Suprapubic skin (tissue), 4 donors: ENCODE data around the gene ITGA3. TPM values are rescaled to one million over a fixed set of nuclear protein-coding genes. Genes with fewer than 3 reads are reported as not detected.

Experiments
- DNase-seq, 2 donors: peaks; one replicate each; pipeline ENCODE4 v3.0.0-alpha.2; 2019; ENCODE audit warnings: low spot score in 2 of 2
- H3K27ac ChIP-seq: fragments of 200-600 bp; sonication (generic); one replicate; pipeline ENCODE4 v1.5.1; 2019
- H3K27me3 ChIP-seq: fragments of 200-600 bp; sonication (generic); one replicate; pipeline ENCODE4 v1.5.1; 2019
- H3K36me3 ChIP-seq: fragments of 200-600 bp; sonication (generic); one replicate; pipeline ENCODE4 v1.5.1; 2019
- H3K4me1 ChIP-seq: fragments of 200-600 bp; sonication (generic); one replicate; pipeline ENCODE4 v1.5.1; 2019
- H3K4me3 ChIP-seq: fragments of 200-600 bp; sonication (generic); one replicate; pipeline ENCODE4 v1.5.1; 2019; ENCODE audit warnings: mild to moderate bottlenecking
- H3K9me3 ChIP-seq: fragments of 200-600 bp; sonication (generic); one replicate; pipeline ENCODE4 v1.5.1; 2019
- CTCF ChIP-seq, 2 donors: fragments of 200-600 bp in 1 of 2; fragments of 450-650 bp in 1 of 2; sonication (generic) in 1 of 2; IDR thresholded peaks; one replicate each; pipeline ENCODE4 v1.5.1; 2016 to 2019; ENCODE audit warnings: antibody characterized with exemption in 2 of 2, mild to moderate bottlenecking in 1 of 2, moderate library complexity in 1 of 2
- EP300 ChIP-seq: sonication (generic); formaldehyde crosslinking; IDR thresholded peaks from one replicate; pipeline ENCODE4 v1.6.1; 2017; ENCODE audit warnings: antibody characterized with exemption
- POLR2A ChIP-seq, 2 donors: fragments of 450-650 bp; IDR thresholded peaks; one replicate each; pipeline ENCODE4 v1.6.1; 2017; ENCODE audit warnings: antibody characterized with exemption in 2 of 2, mild to moderate bottlenecking in 2 of 2, moderate library complexity in 2 of 2
- POLR2AphosphoS5 ChIP-seq, 3 donors: sonication (generic); formaldehyde crosslinking; IDR thresholded peaks; one replicate each; pipeline ENCODE4 v1.6.1; 2017; ENCODE audit warnings: antibody characterized with exemption in 3 of 3
- WGBS: methylation state at CpG from one replicate; pipeline ENCODE4 v1.1.5; 2018; 5-methylcytosine and 5-hydroxymethylcytosine counted together
- total RNA-seq, 4 donors: library from RNA; depleted of rRNA; stranded (reverse); fragments of >200 nt; gene quantifications; one replicate each; pipeline ENCODE4 v1.1.0, GENCODE V29; 2016

ITGA3 gene
- total RNA-seq, 4 donors from 2014 or later = 85.9 to 229 (median 198) TPM

- peak in 1 of 2 donors; percentile 79 for DNase-seq
- no peak overlapping the region for H3K4me3 ChIP-seq
- no peak overlapping the region for H3K27ac ChIP-seq
- H3K27me3 ChIP-seq = no peaks in the 10 kb centered on the region
- TF ChIP-seq POLR2A (IDR thresholded peaks at IDR 0.05) = no peak
- peak; percentile 77 to 90 for TF ChIP-seq CTCF (IDR thresholded peaks at IDR 0.05)
- no peak for TF ChIP-seq POLR2AphosphoS5 (IDR thresholded peaks at IDR 0.05)
- no peak for TF ChIP-seq EP300
- 53% methylated on average over 9 of the region's 10 CpGs for WGBS
- peaks cover 20% of the 10 kb centered on the region for H3K36me3 ChIP-seq
- H3K9me3 ChIP-seq = no peaks in the 10 kb centered on the region
- H3K4me1 ChIP-seq = no peaks in the 10 kb centered on the region
Measured at GRCh38 chr17:50087246-50087911, 31.5 kb downstream of the ITGA3 start.

- TF ChIP-seq POLR2A (IDR thresholded peaks at IDR 0.05) = no peak
- TF ChIP-seq CTCF (IDR thresholded peaks at IDR 0.05) = no peak
- no peak for TF ChIP-seq EP300
- no peak for TF ChIP-seq POLR2AphosphoS5 (IDR thresholded peaks at IDR 0.05)
- 75% methylated on average over 16 of the region's 19 CpGs for WGBS
- Histone ChIP-seq H3K27ac (no peak overlapping the region), H3K27me3 (no peaks in the 10 kb centered on the region), H3K9me3 (no peaks in the 10 kb centered on the region), H3K36me3 (peaks cover 20% of the 10 kb centered on the region), H3K4me3 (no peak overlapping the region), H3K4me1 (no peaks in the 10 kb centered on the region)
- no peak for DNase-seq
Measured at GRCh38 chr17:50087912-50088405, 32.0 kb downstream of the ITGA3 start.

- H3K9me3 ChIP-seq = no peaks in the 10 kb centered on the region
- no peaks in the 10 kb centered on the region for H3K27me3 ChIP-seq
- H3K4me1 ChIP-seq = peaks cover 3% of the 10 kb centered on the region
- H3K27ac ChIP-seq = no peak overlapping the region
- TF ChIP-seq CTCF (IDR thresholded peaks at IDR 0.05) (no peak), POLR2A (IDR thresholded peaks at IDR 0.05) (no peak), EP300 (no peak), POLR2AphosphoS5 (IDR thresholded peaks at IDR 0.05) (no peak)
- H3K36me3 ChIP-seq = peaks cover 20% of the 10 kb centered on the region
- no peak for DNase-seq
- 84% methylated on average over 14 of the region's 25 CpGs for WGBS
- H3K4me3 ChIP-seq = no peak overlapping the region
Measured at GRCh38 chr17:50088952-50089825, 33.3 kb downstream of the ITGA3 start.

GRCh38 chr17:50090071-50090470 lies 34.2 kb downstream of the ITGA3 start:
- WGBS = 51% methylated on average over 2 of the region's 6 CpGs
- Histone ChIP-seq H3K9me3 (no peaks in the 10 kb centered on the region), H3K27ac (no peak overlapping the region), H3K27me3 (no peaks in the 10 kb centered on the region), H3K4me1 (peaks cover 8% of the 10 kb centered on the region), H3K4me3 (no peak overlapping the region), H3K36me3 (peaks cover 20% of the 10 kb centered on the region)
- DNase-seq = no peak
- no peak for TF ChIP-seq EP300
- no peak for TF ChIP-seq CTCF (IDR thresholded peaks at IDR 0.05)
- TF ChIP-seq POLR2AphosphoS5 (IDR thresholded peaks at IDR 0.05) = no peak
- TF ChIP-seq POLR2A (IDR thresholded peaks at IDR 0.05) = no peak
